Stimulated activated CD4-positive, alpha-beta T cell treated with anti-CD3 and anti-CD28 coated beads, Interleukin-1b, Interleukin-23, amount 100 ng/mL, for 24 hours (primary cell): Measurements from ENCODE around the gene LIPG.
"Not testable (repeated sequence)": the region's sequence is repeated elsewhere in the genome, so short reads cannot be mapped to it uniquely, and the experiment has no call there.

Source experiments
- DNase-seq, 4 experiments: peaks; one replicate each; pipeline ENCODE4 v3.0.0-alpha.2; 2020; ENCODE audit warnings: low read depth in 4 of 4, low spot score in 1 of 4

The LIPG gene

GRCh38 chr18:49572611-49573345 is 10.9 kb downstream of the LIPG start:
- no peak for DNase-seq

GRCh38 chr18:49573835-49574234 is 12.0 kb downstream of the LIPG start:
- DNase-seq = no peak

GRCh38 chr18:49579041-49579440 is 17.2 kb downstream of the LIPG start:
- DNase-seq = not testable (repeated sequence)

DNA sequence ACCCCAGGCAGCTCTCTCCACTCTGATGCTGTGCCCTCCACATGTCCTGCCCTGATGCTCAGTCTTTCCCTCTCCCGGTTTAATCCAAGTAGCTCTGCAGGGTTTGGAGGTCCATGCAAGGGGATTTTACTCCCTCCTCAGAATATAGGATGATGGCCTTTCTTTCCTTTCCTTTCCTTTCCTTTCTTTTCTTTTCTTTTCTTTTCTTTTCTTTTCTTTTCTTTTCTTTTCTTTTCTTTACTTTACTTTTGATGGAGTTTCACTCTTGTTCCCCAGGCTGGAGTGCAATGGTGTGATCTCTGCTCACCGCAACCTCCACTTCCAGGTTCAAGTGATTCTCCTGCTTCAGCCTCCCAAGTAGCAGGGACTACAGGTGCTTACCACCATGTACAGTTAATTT is 17.7 kb downstream of the LIPG start:
- not testable (repeated sequence) for DNase-seq

- no peak for DNase-seq
These were observed 18.4 kb downstream of the LIPG start for GRCh38 chr18:49580279-49580678.

GRCh38 chr18:49581371-49581770 is 19.5 kb downstream of the LIPG start:
- DNase-seq = no peak

DNA sequence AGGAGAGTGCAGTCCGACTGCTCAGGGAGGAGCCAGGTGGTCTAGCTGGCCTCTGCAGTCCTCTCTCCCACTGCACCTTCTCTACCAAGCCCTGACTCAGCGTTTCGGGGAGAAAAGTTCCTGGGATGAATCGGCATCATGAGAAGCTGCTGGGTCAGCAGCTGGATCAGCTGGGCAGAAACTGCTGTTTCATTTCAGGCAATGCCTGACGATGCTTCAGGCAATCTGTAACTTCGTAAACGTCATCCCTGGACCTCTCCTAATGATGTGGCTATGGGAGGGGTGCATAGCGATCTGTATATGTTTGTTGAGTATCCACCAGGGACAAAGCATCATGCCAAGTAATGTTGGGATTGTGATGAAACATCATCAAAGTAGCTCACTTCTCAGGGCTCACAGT is 20.7 kb downstream of the LIPG start:
- DNase-seq = no peak

DNA sequence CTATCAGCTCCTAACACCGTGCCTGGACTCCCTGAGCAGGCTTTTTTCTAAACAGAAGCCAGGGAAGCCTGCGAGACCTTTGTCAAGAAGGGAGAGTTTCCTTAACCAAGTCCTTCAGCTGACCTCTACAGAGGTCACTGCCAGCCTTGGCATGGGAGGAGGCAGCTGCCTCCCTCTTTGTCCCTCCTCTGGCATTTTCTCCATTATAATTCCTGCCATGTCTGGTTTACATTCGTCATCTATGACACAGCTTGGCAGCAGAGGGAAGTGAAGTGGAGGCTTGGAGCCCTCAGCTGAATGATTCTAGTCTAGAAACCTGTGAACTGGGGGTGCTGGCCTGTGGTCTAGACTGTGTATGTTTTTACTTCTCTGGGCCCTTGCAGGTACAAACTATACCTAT is 22.5 kb downstream of the LIPG start:
- DNase-seq = no peak

DNA sequence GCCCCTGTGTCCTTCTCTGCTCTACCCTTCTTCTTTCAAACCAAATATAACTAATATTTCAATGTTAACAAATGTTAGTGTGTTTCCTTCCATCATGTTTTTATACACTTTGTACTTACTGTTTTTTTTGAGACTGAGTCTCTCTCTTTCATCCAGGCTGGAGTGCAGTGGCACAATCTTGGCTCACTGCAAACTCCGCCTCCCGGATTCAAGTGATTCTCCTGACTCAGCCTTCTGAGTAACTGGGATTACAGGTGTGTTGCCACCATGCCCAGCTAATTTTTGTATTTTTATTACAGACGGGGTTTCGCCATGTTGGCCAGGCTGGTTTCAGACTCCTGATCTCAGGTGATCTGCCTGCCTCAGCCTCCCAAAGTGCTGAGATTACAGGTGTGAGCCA is 23.1 kb downstream of the LIPG start:
- not testable (repeated sequence) for DNase-seq

- DNase-seq = no peak
These were observed 24.2 kb downstream of the LIPG start for GRCh38 chr18:49585781-49586663.

- DNase-seq = no peak
These were observed 26.3 kb downstream of the LIPG start for GRCh38 chr18:49588171-49588570.

- DNase-seq = no peak
These were observed 27.1 kb downstream of the LIPG start for GRCh38 chr18:49588971-49589370.

- no peak for DNase-seq
These were observed 28.8 kb downstream of the LIPG start for GRCh38 chr18:49590608-49591007.

- no peak for DNase-seq
These were observed 29.4 kb downstream of the LIPG start for GRCh38 chr18:49591271-49591670.

- no peak for DNase-seq
These were observed 29.9 kb downstream of the LIPG start for GRCh38 chr18:49591775-49592174.

DNA sequence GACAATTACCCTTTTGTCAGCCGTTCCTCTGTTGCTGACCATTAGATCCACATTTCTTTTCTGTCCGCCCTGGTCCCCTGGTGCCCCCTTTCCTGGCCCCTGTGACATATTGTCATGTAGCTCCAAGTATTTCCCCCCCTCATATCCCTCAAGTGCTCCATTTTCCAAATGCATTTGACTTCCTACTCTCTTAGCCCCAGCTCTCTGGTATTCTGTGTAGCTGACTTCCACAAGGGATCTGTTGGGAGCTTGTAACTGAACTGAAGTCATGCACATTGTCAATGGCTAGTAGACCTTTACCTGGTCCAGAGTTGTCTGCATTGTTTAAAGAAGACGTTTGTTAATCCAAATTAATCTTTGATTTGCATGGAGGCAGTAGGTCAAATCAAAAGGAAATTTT is 34.8 kb downstream of the LIPG start:
- no peak for DNase-seq

GRCh38 chr18:49597157-49597931 is 35.5 kb downstream of the LIPG start:
- no peak for DNase-seq

- no peak for DNase-seq
These were observed 39.4 kb downstream of the LIPG start for GRCh38 chr18:49601211-49601610.

DNA sequence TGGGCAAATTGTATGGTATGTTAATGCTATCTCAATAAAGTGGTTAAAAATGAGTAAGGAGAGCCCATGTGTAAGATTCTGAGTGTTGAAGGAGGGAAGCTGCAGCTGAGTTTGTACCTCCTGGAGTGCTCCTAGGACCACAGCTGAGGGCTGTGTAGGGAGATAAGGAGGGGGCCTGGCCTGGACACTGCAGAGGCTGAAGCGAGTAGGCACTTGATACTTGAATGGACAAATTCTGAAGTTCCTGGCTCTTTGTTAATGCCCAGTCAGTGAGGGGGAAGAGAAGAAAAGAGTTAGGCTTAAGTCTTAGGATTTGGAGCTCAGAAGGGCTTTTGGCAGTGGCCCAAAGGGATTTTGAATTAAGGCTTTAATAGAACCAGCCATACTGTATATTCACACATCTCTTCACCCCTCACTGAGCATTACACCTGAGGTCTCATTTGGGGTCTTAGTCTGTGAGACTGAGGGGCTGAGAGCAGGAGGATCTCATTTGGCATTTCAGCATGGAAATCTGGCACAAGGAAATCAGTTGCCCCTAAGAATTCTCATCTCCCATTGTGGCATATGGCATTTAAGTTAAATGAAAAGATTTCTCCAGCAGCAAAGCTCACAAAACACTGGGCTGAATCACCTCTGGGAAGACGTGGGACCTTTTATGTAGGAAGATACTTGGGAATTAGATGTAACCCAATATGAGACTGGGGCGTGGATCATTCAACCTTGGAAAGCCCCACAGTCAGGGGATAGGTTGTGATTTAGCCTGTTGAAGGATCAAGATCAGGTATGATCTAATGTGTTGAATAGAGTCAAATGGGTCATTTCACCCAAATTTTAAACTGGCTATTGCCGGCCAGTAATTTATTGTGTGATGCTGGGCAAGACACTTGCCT is 46.8 kb downstream of the LIPG start:
- DNase-seq = no peak

- no peak for DNase-seq
These were observed 47.6 kb downstream of the LIPG start for GRCh38 chr18:49609256-49610021.
